Lung (tissue), 12 donors: Measurements from ENCODE around the gene MYADML2. TPM values are rescaled to one million over a fixed set of nuclear protein-coding genes. Genes with fewer than 3 reads are reported as not detected.

Source experiments
- ATAC-seq: fragments of 200-7000 bp; cut with Tn5 transposase; one replicate; pipeline ENCODE4 v1.9.1; 2020; ENCODE audit warnings: moderate number of reproducible peaks; ENCODE audit not compliant: insufficient read depth, low FRiP score
- DNase-seq, 3 donors: peaks; one replicate each; pipeline ENCODE4 v3.0.0-alpha.2; 2013 to 2017
- H3K27ac ChIP-seq, 2 donors: one replicate each; pipeline ENCODE4 v1.5.1; 2013; ENCODE audit warnings: mild to moderate bottlenecking in 2 of 2, moderate library complexity in 2 of 2, control low read depth in 1 of 2, inconsistent platforms in 1 of 2, low read depth in 1 of 2, low read length in 1 of 2
- H3K27me3 ChIP-seq, 3 donors: one replicate each; pipeline ENCODE4 v1.5.1; 2013; ENCODE audit warnings: low read length in 2 of 3; ENCODE audit not compliant: control insufficient read depth in 3 of 3, insufficient read depth in 3 of 3
- H3K36me3 ChIP-seq, 4 donors: one replicate each; pipeline ENCODE4 v1.5.1; 2013; ENCODE audit warnings: low read length in 4 of 4, mild to moderate bottlenecking in 1 of 4, moderate library complexity in 1 of 4; ENCODE audit not compliant: control insufficient read depth in 4 of 4, insufficient read depth in 4 of 4
- H3K4me1 ChIP-seq, 5 donors: one replicate each; pipeline ENCODE4 v1.5.1; 2013; ENCODE audit warnings: low read length in 5 of 5, mild to moderate bottlenecking in 2 of 5, moderate library complexity in 1 of 5; ENCODE audit not compliant: control insufficient read depth in 5 of 5, insufficient read depth in 5 of 5
- H3K4me3 ChIP-seq: one replicate; pipeline ENCODE4 v1.5.1; 2013; ENCODE audit warnings: mild to moderate bottlenecking, control low read depth, moderate library complexity
- H3K9ac ChIP-seq, 2 donors: one replicate each; pipeline ENCODE4 v1.5.1; 2013; ENCODE audit warnings: low read length in 2 of 2, control low read depth in 1 of 2; ENCODE audit not compliant: insufficient read depth in 1 of 2
- H3K9me3 ChIP-seq, 4 donors: one replicate each; pipeline ENCODE4 v1.5.1; 2013; ENCODE audit warnings: low read length in 3 of 4, mild to moderate bottlenecking in 1 of 4, moderate library complexity in 1 of 4; ENCODE audit not compliant: control insufficient read depth in 4 of 4, insufficient read depth in 3 of 4
- WGBS, 2 donors: extraction: QIAGEN DNeasy Blood & Tissue Kit; methylation state at CpG; one replicate each; pipeline ENCODE4 v1.1.7; 2013; 5-methylcytosine and 5-hydroxymethylcytosine counted together
- polyA plus RNA-seq, 2 donors: library from polyadenylated mRNA; stranded (reverse); fragments of 200-250 nt; gene quantifications; one replicate each; pipeline ENCODE4 v1.2.1, GENCODE V29; 2013
- total RNA-seq, 2 donors: library from RNA; depleted of rRNA in 1 of 2; stranded (reverse); fragments of >200 nt in 1 of 2; gene quantifications; one replicate each; pipeline ENCODE4 v1.2.1, GENCODE V29; 2014 to 2021
- TF ChIP-seq, protein P1 (sequence below): IDR thresholded peaks from 2 replicates; pipeline ENCODE4 v1.5.1; 2012; ENCODE audit warnings: mild to moderate bottlenecking; ENCODE audit errors: control extremely low read depth, extremely low read depth
- donor health status: control.
- donor health status: control.
- donor health status: Bipolar disorder and iron deficiency.
- donor health status: healthy.
- donor health status: DM: yes; HTN: yes; CAD: no.

The MYADML2 gene
- total and polyA plus RNA-seq, 4 donors = not detected

GRCh38 chr17:81900181-81900820 lies 46.7 kb downstream of the MYADML2 start:
- Histone ChIP-seq H3K36me3 (peaks cover 9 to 44% (median 15%) of the 10 kb centered on the region in 4 donors), H3K4me3 (no peak overlapping the region), H3K27ac (no peak overlapping the region), H3K9me3 (no peaks in the 10 kb centered on the region), H3K4me1 (peaks cover 0 to 10% (median 0%) of the 10 kb centered on the region in 5 donors), H3K27me3 (no peaks in the 10 kb centered on the region), H3K9ac (no peak overlapping the region)
- ATAC-seq (no peak), DNase-seq (no peak)
- TF ChIP-seq, protein P1, sequence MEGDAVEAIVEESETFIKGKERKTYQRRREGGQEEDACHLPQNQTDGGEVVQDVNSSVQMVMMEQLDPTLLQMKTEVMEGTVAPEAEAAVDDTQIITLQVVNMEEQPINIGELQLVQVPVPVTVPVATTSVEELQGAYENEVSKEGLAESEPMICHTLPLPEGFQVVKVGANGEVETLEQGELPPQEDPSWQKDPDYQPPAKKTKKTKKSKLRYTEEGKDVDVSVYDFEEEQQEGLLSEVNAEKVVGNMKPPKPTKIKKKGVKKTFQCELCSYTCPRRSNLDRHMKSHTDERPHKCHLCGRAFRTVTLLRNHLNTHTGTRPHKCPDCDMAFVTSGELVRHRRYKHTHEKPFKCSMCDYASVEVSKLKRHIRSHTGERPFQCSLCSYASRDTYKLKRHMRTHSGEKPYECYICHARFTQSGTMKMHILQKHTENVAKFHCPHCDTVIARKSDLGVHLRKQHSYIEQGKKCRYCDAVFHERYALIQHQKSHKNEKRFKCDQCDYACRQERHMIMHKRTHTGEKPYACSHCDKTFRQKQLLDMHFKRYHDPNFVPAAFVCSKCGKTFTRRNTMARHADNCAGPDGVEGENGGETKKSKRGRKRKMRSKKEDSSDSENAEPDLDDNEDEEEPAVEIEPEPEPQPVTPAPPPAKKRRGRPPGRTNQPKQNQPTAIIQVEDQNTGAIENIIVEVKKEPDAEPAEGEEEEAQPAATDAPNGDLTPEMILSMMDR = no peak
- WGBS, 2 donors = 82 to 90% methylated on average over 18 of the region's 18 CpGs

GRCh38 chr17:81899514-81900166 lies 47.4 kb downstream of the MYADML2 start:
- Histone ChIP-seq H3K4me3 (no peak overlapping the region), H3K9me3 (no peaks in the 10 kb centered on the region), H3K27ac (no peak overlapping the region), H3K4me1 (peaks cover 0 to 10% (median 0%) of the 10 kb centered on the region in 5 donors), H3K9ac (no peak overlapping the region), H3K27me3 (no peaks in the 10 kb centered on the region), H3K36me3 (peaks cover 10 to 41% (median 16%) of the 10 kb centered on the region in 4 donors)
- TF ChIP-seq, protein P1 = no peak
- no peak for DNase-seq
- 93 to 94% methylated on average over 22 of the region's 22 CpGs for WGBS, 2 donors
- ATAC-seq = no peak

DNA sequence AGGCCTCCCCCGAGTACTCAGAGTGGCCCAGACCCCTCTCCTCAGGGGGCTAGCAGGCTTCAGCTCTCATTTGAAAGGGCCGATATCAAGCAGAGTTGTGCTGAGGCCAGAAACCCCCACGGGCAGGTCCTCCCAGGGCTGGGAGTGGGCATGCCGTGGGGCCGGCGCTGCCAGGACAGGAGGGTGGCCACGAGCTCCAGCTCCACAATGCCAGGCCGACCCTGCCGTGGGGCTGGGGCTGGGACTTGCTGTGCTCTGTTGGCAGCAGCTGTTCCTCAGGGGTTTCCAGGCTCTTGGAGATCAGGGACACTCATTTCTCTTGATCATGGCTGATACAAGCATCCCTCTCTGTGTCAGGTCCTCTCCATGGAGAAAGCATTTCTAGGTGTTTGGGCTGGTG lies 48.1 kb downstream of the MYADML2 start:
- no peak for DNase-seq
- no peak overlapping the region for H3K4me3 ChIP-seq
- peaks cover 0 to 10% (median 0%) of the 10 kb centered on the region in 5 donors for H3K4me1 ChIP-seq
- H3K36me3 ChIP-seq = peaks cover 13 to 37% (median 17%) of the 10 kb centered on the region in 4 donors
- H3K9ac ChIP-seq = no peak overlapping the region
- no peak overlapping the region for H3K27ac ChIP-seq
- H3K9me3 ChIP-seq = no peaks in the 10 kb centered on the region
- TF ChIP-seq, protein P1 = no peak
- no peak for ATAC-seq
- no peaks in the 10 kb centered on the region for H3K27me3 ChIP-seq
- whole genome bisulfite sequencing, 2 donors = 94 to 96% methylated on average over 9 of the region's 9 CpGs
